Activated T-helper 17 cell treated with anti-CD3 and anti-CD28 coated beads, Interleukin-2, amount 50 U/mL, for 72 hours (primary cell): ENCODE measurements around the gene GBP1. TPM values are rescaled to one million over a fixed set of nuclear protein-coding genes. Genes with fewer than 3 reads are reported as not detected.
A peak's percentile ranks its signal among the peaks of the same experiment; 100 is the strongest.
"Not testable (repeated sequence)": the region's sequence is repeated elsewhere in the genome, so short reads cannot be mapped to it uniquely, and the experiment has no call there.

ENCODE experiments used
- ATAC-seq: fragments of 150-1000 bp; cut with Tn5 transposase; replicated peaks from 2 replicates; pipeline ENCODE4 v1.10.0; 2021; ENCODE audit warnings: mild to moderate bottlenecking, moderate library complexity
- H3K27ac Mint-ChIP-seq: one replicate; pipeline ENCODE4 v1.8.0; 2022; ENCODE audit warnings: mixed read lengths
- H3K27me3 Mint-ChIP-seq: one replicate; pipeline ENCODE4 v1.8.0; 2022; ENCODE audit warnings: mixed read lengths
- H3K36me3 Mint-ChIP-seq: one replicate; pipeline ENCODE4 v1.8.0; 2022; ENCODE audit warnings: low read depth, mild to moderate bottlenecking, mixed read lengths
- H3K4me1 Mint-ChIP-seq: one replicate; pipeline ENCODE4 v1.8.0; 2022; ENCODE audit warnings: mixed read lengths
- H3K4me3 Mint-ChIP-seq: one replicate; pipeline ENCODE4 v1.8.0; 2022; ENCODE audit warnings: mild to moderate bottlenecking, mixed read lengths
- H3K9me3 Mint-ChIP-seq: one replicate; pipeline ENCODE4 v1.8.0; 2022; ENCODE audit warnings: mixed read lengths
- total RNA-seq, 2 donors: library from RNA; stranded (reverse); gene quantifications; one replicate each; pipeline ENCODE4 v1.2.3, GENCODE V29; 2022

The GBP1 gene
- total RNA-seq, 2 donors from 2014 or later = 56.7 to 83.7 TPM

DNA sequence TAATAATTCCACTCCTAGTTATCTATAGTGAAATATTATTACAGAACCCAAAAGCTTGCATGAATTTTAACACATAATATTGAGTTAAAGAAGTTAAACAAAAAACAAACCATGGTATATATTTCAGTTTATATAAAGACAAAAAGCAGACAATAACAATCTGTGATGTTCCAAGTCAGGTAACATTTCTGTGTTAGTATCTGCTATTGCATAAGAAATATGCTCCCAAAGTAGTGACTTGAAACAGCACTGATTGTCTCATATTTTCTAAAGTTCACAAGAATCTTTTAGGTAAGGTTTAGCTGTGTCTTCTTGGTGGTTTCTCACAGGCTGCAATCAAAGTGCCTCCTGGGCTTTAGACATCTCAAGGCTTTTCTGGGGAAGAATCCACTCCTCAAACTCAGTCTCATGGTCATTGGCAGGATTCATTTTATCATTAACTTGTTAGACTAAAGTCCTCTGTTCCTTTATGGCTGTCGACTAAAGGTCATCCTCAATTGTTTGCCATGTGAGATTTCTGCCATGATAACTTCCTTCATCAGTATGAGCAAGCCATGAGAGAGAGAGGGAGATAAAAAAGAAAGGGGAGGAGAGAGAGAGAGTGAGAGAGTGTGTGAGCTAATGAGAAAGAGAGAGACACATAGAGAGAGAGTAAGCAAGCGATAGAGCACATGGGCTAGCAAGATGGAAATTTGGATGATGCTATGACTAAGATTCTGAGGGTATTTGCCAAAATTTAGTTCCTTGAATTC lies 19.9 kb downstream of the GBP1 start:
- Mint-ChIP-seq H3K9me3 (peaks cover 3% of the 10 kb centered on the region), H3K27me3 (peaks cover 2% of the 10 kb centered on the region), H3K4me1 (peaks cover 14% of the 10 kb centered on the region), H3K4me3 (no peak overlapping the region), H3K36me3 (peaks cover 30% of the 10 kb centered on the region), H3K27ac (no peak overlapping the region)
- ATAC-seq = no peak

DNA sequence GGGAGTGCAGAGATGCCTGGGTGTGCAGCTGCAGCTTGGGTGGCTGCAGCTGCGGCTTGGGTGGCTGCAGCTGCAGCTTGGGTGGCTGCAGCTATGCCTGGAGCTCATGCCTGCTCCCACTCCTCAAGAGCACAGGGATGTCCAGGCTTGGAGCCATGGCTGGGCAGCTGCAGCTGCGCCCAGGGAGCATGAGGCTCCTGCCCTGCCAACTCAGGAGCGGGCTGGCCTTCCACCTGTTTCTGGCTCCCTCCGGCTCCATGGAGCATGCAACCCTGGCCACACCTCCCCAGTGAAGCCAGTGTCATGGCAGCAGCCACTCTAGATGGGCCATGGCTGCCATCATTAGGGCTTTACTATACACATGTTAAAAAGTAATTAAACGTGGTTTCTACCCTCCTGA lies 21.1 kb downstream of the GBP1 start:
- Mint-ChIP-seq H3K4me3 (no peak overlapping the region), H3K27ac (no peak overlapping the region), H3K4me1 (peaks cover 19% of the 10 kb centered on the region), H3K9me3 (peaks cover 3% of the 10 kb centered on the region), H3K36me3 (peaks cover 20% of the 10 kb centered on the region), H3K27me3 (peaks cover 9% of the 10 kb centered on the region)
- ATAC-seq = no peak

DNA sequence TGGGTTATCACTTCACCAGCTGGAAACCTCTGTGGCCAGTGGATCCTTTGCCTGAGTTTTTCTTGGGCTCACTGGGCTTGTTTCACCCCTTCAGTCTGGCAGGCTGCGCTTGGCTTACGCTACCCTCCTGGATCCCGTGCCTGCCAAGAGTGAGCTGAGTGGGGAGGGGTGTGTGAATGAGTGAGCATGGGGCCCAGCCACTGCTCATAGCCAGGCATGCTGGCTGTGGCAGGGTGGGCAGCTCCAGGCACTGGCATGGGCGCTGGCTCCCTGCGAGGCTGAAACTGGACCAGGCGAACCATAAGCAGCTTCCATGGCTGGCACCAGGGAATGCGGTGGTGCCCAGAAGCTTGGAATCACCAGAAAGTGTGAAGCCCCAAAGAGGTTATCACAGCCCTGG lies 22.5 kb downstream of the GBP1 start:
- Mint-ChIP-seq H3K27me3 (peaks cover 10% of the 10 kb centered on the region), H3K4me1 (peaks cover 21% of the 10 kb centered on the region)

DNA sequence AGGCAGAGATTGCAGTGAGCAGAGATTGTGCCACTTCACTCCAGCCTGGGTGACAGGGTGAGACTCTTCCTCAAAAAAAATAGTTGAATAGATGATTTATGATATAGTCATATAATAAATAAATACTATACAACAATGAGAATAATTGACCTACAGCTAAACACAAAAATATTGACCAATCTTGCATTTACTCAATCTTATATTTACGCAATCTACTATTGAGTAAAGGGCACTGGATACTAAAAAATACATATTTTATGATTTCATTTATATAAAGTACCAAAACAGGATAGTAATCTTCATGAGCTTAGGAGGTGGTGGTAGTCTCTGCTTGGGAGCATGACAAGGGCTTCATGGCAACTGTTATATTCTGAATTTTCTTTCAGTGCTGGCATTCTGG lies 23.3 kb downstream of the GBP1 start:
- no peak for ATAC-seq
- Mint-ChIP-seq H3K4me3 (peak overlapping the region; percentile 55), H3K27ac (peak overlapping the region; percentile 66), H3K4me1 (peaks cover 21% of the 10 kb centered on the region), H3K36me3 (peaks cover 4% of the 10 kb centered on the region), H3K27me3 (peaks cover 10% of the 10 kb centered on the region), H3K9me3 (peaks cover 3% of the 10 kb centered on the region)

More for the DNA sequence above, 22.5 kb downstream of the GBP1 start:
- peaks cover 3% of the 10 kb centered on the region for H3K9me3 Mint-ChIP-seq
- H3K27ac Mint-ChIP-seq = no peak overlapping the region
- no peak overlapping the region for H3K4me3 Mint-ChIP-seq
- no peak for ATAC-seq
- peaks cover 5% of the 10 kb centered on the region for H3K36me3 Mint-ChIP-seq

DNA sequence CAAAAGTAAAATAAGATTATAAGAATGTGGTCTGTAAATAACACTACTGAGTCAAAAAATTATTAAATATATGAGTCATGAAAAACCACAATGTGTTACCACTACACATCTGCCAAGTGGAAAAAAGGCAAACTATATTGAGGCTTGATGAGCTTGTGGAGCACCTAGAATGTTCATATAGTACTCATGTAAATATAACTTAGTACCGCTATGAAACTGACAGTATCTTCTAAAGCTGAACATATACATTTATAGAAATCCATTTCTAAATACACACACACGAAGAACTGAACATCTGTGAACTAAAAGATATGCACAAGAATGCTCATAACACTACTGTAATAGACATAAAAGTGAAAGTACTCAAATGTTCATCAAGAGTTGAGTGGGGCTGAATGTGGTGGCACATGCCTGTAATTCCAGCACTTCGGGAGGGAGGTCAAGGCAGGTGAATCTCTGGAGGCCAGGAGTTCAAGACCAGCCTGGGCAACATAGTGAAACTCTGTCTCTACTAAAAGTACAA lies 23.8 kb downstream of the GBP1 start:
- peak; percentile 94 for ATAC-seq
- Mint-ChIP-seq H3K4me3 (peak overlapping the region; percentile 55), H3K27ac (peak overlapping the region; percentile 66), H3K36me3 (peaks cover 4% of the 10 kb centered on the region), H3K4me1 (peaks cover 21% of the 10 kb centered on the region), H3K9me3 (peaks cover 3% of the 10 kb centered on the region), H3K27me3 (peaks cover 10% of the 10 kb centered on the region)

DNA sequence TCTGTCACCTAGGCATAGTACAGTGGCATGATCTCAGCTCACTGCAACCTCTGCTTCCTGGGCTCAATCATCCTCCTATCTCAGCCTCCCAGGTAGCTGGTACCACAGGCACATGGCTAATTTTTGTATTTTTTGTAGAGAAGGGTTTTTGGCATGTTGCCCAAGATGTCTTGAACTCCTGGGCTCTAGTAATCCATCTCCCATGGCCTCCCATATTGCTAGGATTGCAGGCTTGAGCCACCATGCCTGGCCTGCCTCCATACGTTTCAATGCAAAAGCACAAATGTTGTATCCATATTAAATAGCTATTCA lies 24.7 kb downstream of the GBP1 start:
- Mint-ChIP-seq H3K9me3 (peaks cover 3% of the 10 kb centered on the region), H3K4me1 (peaks cover 21% of the 10 kb centered on the region), H3K36me3 (peaks cover 4% of the 10 kb centered on the region), H3K27me3 (peaks cover 10% of the 10 kb centered on the region), H3K4me3 (peak overlapping the region; percentile 55), H3K27ac (peak overlapping the region; percentile 66)
- ATAC-seq = no peak

DNA sequence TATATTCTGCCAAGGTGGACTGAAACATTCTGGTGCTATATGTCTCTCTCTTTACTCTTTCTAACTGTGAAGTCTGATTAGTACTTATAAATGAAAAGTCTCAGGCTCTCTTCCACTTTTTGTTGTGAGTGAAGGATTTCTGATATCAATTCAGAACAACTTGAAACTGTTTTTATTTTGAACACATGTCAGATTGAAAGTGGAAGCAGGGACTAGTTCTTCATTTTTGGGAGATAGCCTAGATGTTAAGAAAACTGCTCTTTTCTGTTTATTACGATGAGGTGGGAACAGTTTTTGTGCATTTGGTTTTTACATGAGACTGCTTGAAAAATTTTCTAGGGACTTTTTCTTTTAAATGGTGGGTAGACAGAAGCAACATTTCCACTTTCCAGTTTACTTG lies 27.8 kb downstream of the GBP1 start:
- Mint-ChIP-seq H3K9me3 (peaks cover 2% of the 10 kb centered on the region), H3K36me3 (peaks cover 4% of the 10 kb centered on the region), H3K4me3 (no peak overlapping the region), H3K4me1 (peaks cover 27% of the 10 kb centered on the region), H3K27me3 (peaks cover 10% of the 10 kb centered on the region), H3K27ac (no peak overlapping the region)
- no peak for ATAC-seq

DNA sequence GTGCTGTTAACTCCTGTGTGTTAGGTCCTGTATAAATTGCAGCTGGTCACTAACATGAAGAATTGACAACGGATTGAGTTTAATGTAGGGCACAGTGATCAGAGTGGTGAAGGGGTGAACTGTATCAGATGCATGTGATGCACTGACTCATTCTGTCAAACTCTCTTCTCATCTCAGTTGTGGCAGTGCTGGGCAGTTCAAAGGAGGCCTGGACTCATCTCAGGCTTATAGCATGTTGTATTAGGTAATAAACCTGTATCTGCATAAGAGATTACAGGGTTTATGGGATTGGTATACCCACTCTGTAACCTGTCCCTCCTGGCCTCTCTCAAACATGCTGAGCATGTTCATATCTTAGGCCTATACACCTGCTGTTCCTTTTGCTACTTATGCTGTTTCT lies 29.9 kb downstream of the GBP1 start:
- H3K27ac Mint-ChIP-seq = no peak overlapping the region
- H3K27me3 Mint-ChIP-seq = peaks cover 8% of the 10 kb centered on the region
- no peaks in the 10 kb centered on the region for H3K36me3 Mint-ChIP-seq
- H3K4me1 Mint-ChIP-seq = peaks cover 19% of the 10 kb centered on the region
- peaks cover 3% of the 10 kb centered on the region for H3K9me3 Mint-ChIP-seq
- peak; percentile 64 for ATAC-seq
- no peak overlapping the region for H3K4me3 Mint-ChIP-seq

DNA sequence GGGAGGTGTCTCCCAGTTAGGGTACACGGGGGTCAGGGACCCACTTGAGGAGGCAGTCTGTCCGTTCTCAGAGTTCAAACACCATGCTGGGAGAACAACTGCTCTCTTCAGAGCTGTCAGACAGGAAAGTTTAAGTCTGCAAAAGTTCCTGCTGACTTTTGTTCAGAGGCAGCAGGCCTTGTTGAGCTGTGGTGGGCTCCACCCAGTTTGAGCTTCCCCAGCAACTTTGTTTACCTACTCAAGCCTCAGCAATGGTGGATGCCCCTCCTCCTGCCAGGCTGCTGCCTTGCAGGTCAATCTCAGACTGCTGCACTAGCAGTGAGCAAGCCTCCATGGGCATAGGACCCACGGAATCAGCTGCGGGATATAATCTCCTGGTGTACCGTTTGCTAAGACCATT lies 31.0 kb downstream of the GBP1 start:
- H3K4me1 Mint-ChIP-seq = peaks cover 19% of the 10 kb centered on the region
- H3K9me3 Mint-ChIP-seq, H3K36me3 Mint-ChIP-seq, H3K27ac Mint-ChIP-seq, ATAC-seq, H3K4me3 Mint-ChIP-seq, H3K27me3 Mint-ChIP-seq: not testable (repeated sequence)

DNA sequence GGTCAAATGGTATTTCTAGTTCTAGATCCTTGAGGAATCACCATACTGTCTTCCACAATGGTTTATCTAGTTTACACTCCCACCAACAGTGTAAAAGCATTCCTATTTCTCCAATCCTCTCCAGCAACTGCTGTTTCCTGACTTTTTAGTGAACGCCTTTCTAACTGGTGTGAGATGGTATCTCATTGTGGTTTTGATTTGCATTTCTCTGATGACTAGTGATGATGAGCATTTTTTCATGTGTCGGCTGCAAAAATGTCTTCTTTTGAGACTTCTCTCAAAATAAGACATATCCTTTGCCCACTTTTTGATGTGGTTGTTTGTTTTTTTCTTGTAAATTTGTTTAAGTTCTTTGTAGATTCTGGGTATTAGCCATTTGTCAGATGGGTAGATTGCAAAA lies 36.0 kb downstream of the GBP1 start:
- not testable (repeated sequence) for H3K36me3 Mint-ChIP-seq, H3K9me3 Mint-ChIP-seq, H3K27me3 Mint-ChIP-seq, ATAC-seq
- Mint-ChIP-seq H3K4me3 (peak overlapping the region; percentile 21), H3K27ac (peak overlapping the region; percentile 20), H3K4me1 (peaks cover 25% of the 10 kb centered on the region)

DNA sequence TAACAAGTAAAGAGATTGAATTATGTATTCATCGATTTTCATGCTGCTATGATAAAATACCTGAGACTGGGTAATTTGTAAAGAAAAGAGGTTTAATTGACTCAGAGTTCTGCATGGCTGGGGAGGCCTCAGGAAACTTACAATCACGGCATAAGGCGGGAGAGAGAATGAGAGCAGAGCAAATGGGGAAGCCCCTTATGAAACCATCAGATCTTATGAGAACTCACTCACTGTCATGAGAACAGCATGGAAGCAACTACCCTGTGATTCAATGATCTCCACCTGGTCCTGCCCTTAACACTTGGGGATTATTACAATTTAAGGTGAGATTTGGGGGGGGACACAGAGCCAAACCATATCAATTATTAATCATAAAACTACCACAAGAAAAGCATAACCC lies 39.1 kb downstream of the GBP1 start:
- H3K9me3 Mint-ChIP-seq = no peaks in the 10 kb centered on the region
- H3K4me3 Mint-ChIP-seq = no peak overlapping the region
- H3K27ac Mint-ChIP-seq = no peak overlapping the region
- ATAC-seq = peak; percentile 93
- no peaks in the 10 kb centered on the region for H3K27me3 Mint-ChIP-seq
- no peaks in the 10 kb centered on the region for H3K36me3 Mint-ChIP-seq
- H3K4me1 Mint-ChIP-seq = peaks cover 35% of the 10 kb centered on the region

DNA sequence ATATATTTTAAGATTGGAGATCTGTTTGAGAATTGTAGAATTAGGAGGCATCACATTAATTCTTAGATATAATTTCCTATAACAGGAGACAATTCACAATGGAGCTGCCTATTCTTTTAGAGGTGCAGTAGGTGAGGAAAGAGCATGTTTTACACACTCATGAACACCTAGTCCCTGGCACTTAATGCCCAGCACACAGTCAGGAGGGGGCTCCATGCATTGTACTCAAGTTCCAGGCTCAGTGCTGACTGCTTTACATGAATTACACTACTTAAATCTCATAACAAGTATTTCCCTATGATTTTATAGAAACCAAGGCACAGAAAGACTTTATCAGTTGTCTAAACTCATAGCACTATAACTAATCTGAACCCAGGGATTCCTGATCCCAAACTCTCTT lies 42.0 kb downstream of the GBP1 start:
- peak overlapping the region; percentile 80 for H3K27ac Mint-ChIP-seq
- no peak for ATAC-seq
- H3K36me3 Mint-ChIP-seq = peaks cover 21% of the 10 kb centered on the region

DNA sequence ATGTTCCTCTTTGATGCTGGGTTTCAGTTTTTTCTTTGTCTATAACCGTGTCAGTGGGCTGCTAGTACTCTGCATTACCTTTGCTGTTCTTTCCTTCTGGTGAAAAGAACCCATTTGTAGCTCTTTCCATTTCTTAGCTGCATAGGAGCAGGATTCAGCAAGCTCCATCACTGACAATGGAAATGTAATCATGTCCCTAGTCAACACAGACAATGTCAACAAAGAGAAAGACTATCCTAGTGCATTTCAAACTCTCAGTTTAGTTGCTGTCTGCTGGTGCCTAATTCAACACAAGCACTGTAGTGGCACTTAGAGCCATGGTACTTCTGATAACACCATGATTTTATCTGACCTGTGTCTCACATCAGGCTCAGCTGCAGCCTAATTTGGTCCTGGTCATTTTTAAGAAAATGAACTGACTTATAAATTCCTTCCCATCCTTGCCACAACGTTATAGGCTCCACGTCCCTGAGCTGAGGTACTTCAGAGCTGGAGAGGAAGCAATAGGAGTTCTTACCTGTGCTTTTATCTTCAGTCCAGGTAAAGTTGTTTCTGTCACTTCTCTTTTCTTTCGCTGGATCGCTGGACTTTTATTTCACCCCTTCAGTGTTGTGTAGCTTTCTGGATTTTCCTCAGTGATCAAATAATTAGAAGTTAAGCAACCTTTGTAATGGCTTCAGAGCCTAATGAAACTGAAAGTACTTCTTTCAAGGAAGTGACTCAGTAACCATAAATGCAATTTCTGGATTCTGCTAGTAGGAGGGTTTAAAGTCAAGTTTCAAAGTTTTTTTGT lies 42.6 kb downstream of the GBP1 start, which contains the start of gene GBP3:
TSS of gene GBP3 (minus strand) at position 700 of the 793 bp plus-strand sequence. CDS start 2,145 bp downstream, outside the sequence.
- ATAC-seq = peak; percentile 71
- Mint-ChIP-seq H3K4me1 (peaks cover 36% of the 10 kb centered on the region), H3K4me3 (peak within 1 kb of the TSS; percentile 84), H3K27me3 (no peaks in the 10 kb centered on the region), H3K36me3 (peaks cover 27% of the 10 kb centered on the region), H3K27ac (peak within 1 kb of the TSS; percentile 80), H3K9me3 (no peaks in the 10 kb centered on the region)

More for the DNA sequence above, 42.0 kb downstream of the GBP1 start:
- Mint-ChIP-seq H3K9me3 (no peaks in the 10 kb centered on the region), H3K27me3 (no peaks in the 10 kb centered on the region), H3K4me3 (peak overlapping the region; percentile 84), H3K4me1 (peaks cover 34% of the 10 kb centered on the region)

DNA sequence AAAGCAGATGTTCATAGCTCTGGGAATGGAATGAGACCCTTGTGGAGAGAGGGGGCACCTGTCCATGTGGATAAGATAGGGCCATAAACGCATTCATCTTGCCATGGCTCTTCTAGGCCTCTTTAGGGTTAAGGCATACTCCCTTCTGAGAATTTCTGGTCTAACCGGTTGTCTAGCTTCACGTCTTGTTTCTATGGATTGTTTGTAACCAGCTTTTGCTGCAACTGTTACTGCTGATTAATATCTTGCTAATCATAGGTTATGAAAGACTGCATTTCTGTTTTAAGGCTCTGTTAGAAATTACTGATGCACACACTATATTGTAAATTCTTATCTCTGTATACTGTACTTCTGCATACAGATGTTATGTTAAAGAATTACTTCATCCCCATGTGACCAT lies 46.7 kb downstream of the GBP1 start:
- not testable (repeated sequence) for ATAC-seq
- H3K4me1 Mint-ChIP-seq = peaks cover 30% of the 10 kb centered on the region

DNA sequence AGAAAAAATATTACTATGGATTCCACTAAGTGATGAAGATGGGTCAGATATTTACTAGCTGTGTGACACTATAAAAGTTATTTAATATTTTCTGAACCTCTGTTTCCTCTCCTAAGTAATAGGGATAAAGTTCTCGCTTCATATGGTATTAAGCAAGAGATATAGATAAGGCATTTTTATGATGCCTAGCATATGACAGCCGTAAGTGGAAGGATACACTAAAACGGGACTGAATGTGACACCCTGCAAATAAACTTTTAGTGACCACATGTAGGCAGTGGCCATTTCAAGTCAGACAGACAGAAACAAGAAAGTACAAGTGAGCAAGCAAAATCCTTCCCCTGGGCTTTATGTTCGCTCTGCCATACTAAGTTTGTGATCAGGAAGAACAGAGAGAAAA lies 56.5 kb downstream of the GBP1 start:
- no peak overlapping the region for H3K27ac Mint-ChIP-seq
- H3K36me3 Mint-ChIP-seq = peaks cover 80% of the 10 kb centered on the region
- no peak overlapping the region for H3K4me3 Mint-ChIP-seq
- no peaks in the 10 kb centered on the region for H3K27me3 Mint-ChIP-seq
- peaks cover under 1% of the 10 kb centered on the region for H3K4me1 Mint-ChIP-seq
- no peaks in the 10 kb centered on the region for H3K9me3 Mint-ChIP-seq
- ATAC-seq = no peak

More for the DNA sequence above, 46.7 kb downstream of the GBP1 start:
- not testable (repeated sequence) for H3K4me3 Mint-ChIP-seq, H3K27me3 Mint-ChIP-seq, H3K9me3 Mint-ChIP-seq, H3K27ac Mint-ChIP-seq
- peaks cover 67% of the 10 kb centered on the region for H3K36me3 Mint-ChIP-seq
